CD14-positive monocyte (primary cell): ENCODE results near the gene GPHN. TPM values are rescaled to one million over a fixed set of nuclear protein-coding genes. Genes with fewer than 3 reads are reported as not detected.

Experiments used
- DNase-seq, 3 donors: peaks; one replicate each; pipeline ENCODE4 v3.0.0-alpha.2; 2011 to 2022
- H2AFZ ChIP-seq: 2 replicates; pipeline ENCODE4 v1.6.0; 2012; ENCODE audit warnings: mild to moderate bottlenecking, low read depth, low read length, inconsistent platforms; ENCODE audit not compliant: insufficient read depth, poor library complexity, severe bottlenecking
- H3K27ac ChIP-seq, 2 donors: 1 replicate in 1 of 2; 2 replicates in 1 of 2; pipeline ENCODE4 v1.5.1; 2012 to 2013; ENCODE audit warnings: low read length in 2 of 2, control low read depth in 1 of 2, inconsistent platforms in 1 of 2, low read depth in 1 of 2, mild to moderate bottlenecking in 1 of 2
- H3K27me3 ChIP-seq, 2 donors: one replicate each; pipeline versions ENCODE4 v1.6.0 to v1.6.1; 2011 to 2013; ENCODE audit warnings: low read length in 2 of 2; ENCODE audit not compliant: control insufficient read depth in 2 of 2, insufficient read depth in 2 of 2
- H3K36me3 ChIP-seq, 2 donors: replicated peaks in 1 of 2; 1 replicate in 1 of 2; 2 replicates in 1 of 2; pipeline versions ENCODE4 v1.5.1 to v1.6.1; 2012 to 2013; ENCODE audit warnings: low read length in 2 of 2, control low read depth in 1 of 2, inconsistent platforms in 1 of 2, mild to moderate bottlenecking in 1 of 2; ENCODE audit not compliant: insufficient read depth in 2 of 2, control insufficient read depth in 1 of 2
- H3K4me1 ChIP-seq, 2 donors: 1 replicate in 1 of 2; 2 replicates in 1 of 2; pipeline versions ENCODE4 v1.5.1 to v1.6.1; 2012 to 2013; ENCODE audit warnings: low read length in 2 of 2, control low read depth in 1 of 2, inconsistent platforms in 1 of 2, mild to moderate bottlenecking in 1 of 2, moderate library complexity in 1 of 2; ENCODE audit not compliant: insufficient read depth in 2 of 2, control insufficient read depth in 1 of 2
- H3K4me2 ChIP-seq: replicated peaks from 2 replicates; pipeline ENCODE3; 2012; ENCODE audit warnings: low read length, moderate library complexity, mild to moderate bottlenecking; ENCODE audit not compliant: poor library complexity, severe bottlenecking; ENCODE audit errors: extremely low read depth
- H3K4me3 ChIP-seq, 3 experiments: fragments of 200-600 bp in 1 of 3; sonication (generic) in 1 of 3; replicated peaks in 1 of 3; 1 replicate in 2 of 3; 2 replicates in 1 of 3; pipeline ENCODE4 v1.5.1; 2011 to 2013; ENCODE audit warnings: low read length in 3 of 3, mild to moderate bottlenecking in 3 of 3, control low read depth in 2 of 3, low read depth in 2 of 3, inconsistent platforms in 1 of 3, moderate library complexity in 1 of 3
- H3K79me2 ChIP-seq: 2 replicates; pipeline ENCODE4 v1.6.0; 2012; ENCODE audit warnings: mild to moderate bottlenecking, control low read depth, inconsistent platforms, low read length, moderate library complexity; ENCODE audit not compliant: insufficient read depth
- H3K9ac ChIP-seq: 2 replicates; pipeline ENCODE4 v1.6.0; 2017; ENCODE audit warnings: low read length, mild to moderate bottlenecking; ENCODE audit not compliant: insufficient read depth, poor library complexity, severe bottlenecking
- H3K9me3 ChIP-seq, 2 donors: replicated peaks in 1 of 2; 1 replicate in 1 of 2; 2 replicates in 1 of 2; pipeline versions ENCODE4 v1.5.1 to v1.6.1; 2012 to 2013; ENCODE audit warnings: low read length in 2 of 2, control low read depth in 1 of 2; ENCODE audit not compliant: control insufficient read depth in 1 of 2, insufficient read depth in 1 of 2
- H4K20me1 ChIP-seq: 2 replicates; pipeline ENCODE4 v1.6.0; 2012; ENCODE audit warnings: mild to moderate bottlenecking, low read length, control low read depth, moderate library complexity; ENCODE audit not compliant: insufficient read depth
- H3K27ac Mint-ChIP-seq, 7 donors: one replicate each; pipeline ENCODE4 v1.8.0; 2020; ENCODE audit warnings: mild to moderate bottlenecking in 7 of 7, mixed read lengths in 7 of 7, moderate library complexity in 6 of 7, inconsistent platforms in 2 of 7
- H3K27me3 Mint-ChIP-seq, 3 donors: one replicate each; pipeline ENCODE4 v1.8.0; 2021 to 2022; ENCODE audit warnings: low read depth in 3 of 3, mild to moderate bottlenecking in 3 of 3, mixed read lengths in 3 of 3, moderate library complexity in 3 of 3, inconsistent platforms in 1 of 3
- H3K36me3 Mint-ChIP-seq, 2 donors: one replicate each; pipeline ENCODE4 v1.8.0; 2020; ENCODE audit warnings: mixed read lengths in 2 of 2, inconsistent platforms in 1 of 2, mild to moderate bottlenecking in 1 of 2
- H3K4me1 Mint-ChIP-seq: one replicate; pipeline ENCODE4 v1.8.0; 2020; ENCODE audit warnings: mild to moderate bottlenecking, mixed read lengths
- H3K4me3 Mint-ChIP-seq, 2 donors: one replicate each; pipeline ENCODE4 v1.8.0; 2020; ENCODE audit warnings: mild to moderate bottlenecking in 2 of 2, mixed read lengths in 2 of 2, moderate library complexity in 1 of 2
- H3K9me3 Mint-ChIP-seq, 7 donors: one replicate each; pipeline ENCODE4 v1.8.0; 2020 to 2022; ENCODE audit warnings: mixed read lengths in 7 of 7, mild to moderate bottlenecking in 6 of 7, moderate library complexity in 6 of 7, inconsistent platforms in 2 of 7
- WGBS: methylation state at CpG from one replicate; pipeline ENCODE4 v1.1.5; 2013; ENCODE audit warnings: missing lambda C conversion rate; ENCODE audit not compliant: insufficient coverage; 5-methylcytosine and 5-hydroxymethylcytosine counted together
- intact Hi-C, 2 donors: fragments of 100-400 bp; cut with micrococcal nuclease; formaldehyde crosslinking; loops; one replicate each; pipeline versions ENCODE4 v1.15.0 to v1.15.1; 2023
- polyA plus RNA-seq, 3 donors: library from polyadenylated mRNA; depleted of rRNA in 1 of 3; unstranded in 2 of 3; stranded (reverse) in 1 of 3; fragments of 300-500 nt in 2 of 3; fragments of >200 nt in 1 of 3; fragmentation: Illumina TruSeq in 2 of 3; gene quantifications; 1 replicate in 2 of 3; 2 replicates in 1 of 3; pipeline ENCODE4 v1.2.3, GENCODE V29; 2012 to 2021
- TF ChIP-seq, protein P1 (sequence below): fragments of 200-600 bp; IDR thresholded peaks from one replicate; pipeline ENCODE4 v1.8.0; 2022; ENCODE audit warnings: antibody characterized with exemption, mild to moderate bottlenecking

The GPHN gene
- polyA plus RNA-seq, 3 donors = 1.9 to 3.1 (median 3.0) TPM

DNA sequence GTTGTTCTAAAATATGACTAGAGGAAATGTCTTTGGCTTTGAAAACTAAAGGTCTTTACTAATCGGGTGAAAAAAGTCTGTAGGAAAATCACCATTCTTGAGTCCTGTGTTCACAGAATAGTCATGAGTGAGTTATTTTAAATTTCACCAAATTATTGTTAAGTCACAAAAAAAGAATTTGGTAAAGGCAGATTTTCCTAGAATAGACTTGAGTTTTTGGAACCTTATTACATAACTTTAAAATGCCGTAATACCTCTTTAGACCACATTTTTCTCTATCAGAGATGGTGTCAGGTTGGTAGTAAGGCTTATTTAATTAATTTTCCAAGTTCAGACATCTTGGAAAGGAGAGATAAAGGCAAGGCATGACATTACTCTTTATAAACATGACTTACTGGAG lies 496.6 kb downstream of the GPHN start:
- no CpG with 5 or more reads among the region's 2 CpGs for WGBS
- Histone ChIP-seq H4K20me1 (no peaks in the 10 kb centered on the region), H3K9ac (no peak overlapping the region), H3K27me3 (no peaks in the 10 kb centered on the region), H3K36me3 (no peaks in the 10 kb centered on the region), H2AFZ (no peak overlapping the region), H3K4me2 (no peak overlapping the region), H3K27ac (no peak overlapping the region), H3K9me3 (no peaks in the 10 kb centered on the region), H3K4me1 (peaks cover 0 to 4% of the 10 kb centered on the region in 2 donors), H3K4me3 (no peak overlapping the region), H3K79me2 (no peaks in the 10 kb centered on the region)
- no peak for DNase-seq
- Mint-ChIP-seq H3K36me3 (no peaks in the 10 kb centered on the region), H3K4me3 (no peak overlapping the region), H3K9me3 (peaks cover 0 to 3% (median 0%) of the 10 kb centered on the region in 7 donors), H3K27ac (no peak overlapping the region), H3K4me1 (peaks cover 4% of the 10 kb centered on the region), H3K27me3 (no peaks in the 10 kb centered on the region)
- intact Hi-C loops = no loop called here
- TF ChIP-seq, protein P1, sequence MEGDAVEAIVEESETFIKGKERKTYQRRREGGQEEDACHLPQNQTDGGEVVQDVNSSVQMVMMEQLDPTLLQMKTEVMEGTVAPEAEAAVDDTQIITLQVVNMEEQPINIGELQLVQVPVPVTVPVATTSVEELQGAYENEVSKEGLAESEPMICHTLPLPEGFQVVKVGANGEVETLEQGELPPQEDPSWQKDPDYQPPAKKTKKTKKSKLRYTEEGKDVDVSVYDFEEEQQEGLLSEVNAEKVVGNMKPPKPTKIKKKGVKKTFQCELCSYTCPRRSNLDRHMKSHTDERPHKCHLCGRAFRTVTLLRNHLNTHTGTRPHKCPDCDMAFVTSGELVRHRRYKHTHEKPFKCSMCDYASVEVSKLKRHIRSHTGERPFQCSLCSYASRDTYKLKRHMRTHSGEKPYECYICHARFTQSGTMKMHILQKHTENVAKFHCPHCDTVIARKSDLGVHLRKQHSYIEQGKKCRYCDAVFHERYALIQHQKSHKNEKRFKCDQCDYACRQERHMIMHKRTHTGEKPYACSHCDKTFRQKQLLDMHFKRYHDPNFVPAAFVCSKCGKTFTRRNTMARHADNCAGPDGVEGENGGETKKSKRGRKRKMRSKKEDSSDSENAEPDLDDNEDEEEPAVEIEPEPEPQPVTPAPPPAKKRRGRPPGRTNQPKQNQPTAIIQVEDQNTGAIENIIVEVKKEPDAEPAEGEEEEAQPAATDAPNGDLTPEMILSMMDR = no peak

DNA sequence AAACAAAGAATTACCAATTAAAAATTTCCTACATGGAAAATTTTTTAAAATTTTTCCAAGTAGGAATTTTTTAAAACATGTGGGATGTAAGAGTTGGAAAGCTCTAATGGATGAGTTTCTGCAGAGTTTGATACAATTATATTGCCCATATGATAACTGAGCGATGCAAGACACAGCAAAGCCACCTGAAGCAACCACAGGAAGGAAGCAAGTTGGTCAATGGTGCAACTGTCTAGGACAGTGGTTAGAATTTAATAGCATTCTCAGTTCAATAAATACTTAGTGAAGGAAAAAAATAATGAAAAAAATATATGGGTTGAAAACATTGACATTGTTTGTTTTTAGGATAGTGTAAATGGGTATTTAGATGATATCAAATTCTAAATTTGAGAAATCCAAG lies 502.7 kb downstream of the GPHN start:
- WGBS = 0% methylated on average over 1 of the region's 1 CpG
- no peak overlapping the region for H3K4me3 ChIP-seq
- no peak overlapping the region for H3K9ac ChIP-seq
- H3K4me1 Mint-ChIP-seq = peaks cover 7% of the 10 kb centered on the region
- no peaks in the 10 kb centered on the region for H4K20me1 ChIP-seq
- intact Hi-C loops = no loop called here
- no peak overlapping the region for H3K4me2 ChIP-seq
- no peaks in the 10 kb centered on the region for H3K27me3 ChIP-seq
- no peak overlapping the region for H2AFZ ChIP-seq
- peaks cover 0 to 2% (median 0%) of the 10 kb centered on the region in 3 donors for H3K27me3 Mint-ChIP-seq
- H3K27ac Mint-ChIP-seq = no peak overlapping the region
- no peaks in the 10 kb centered on the region for H3K36me3 ChIP-seq
- H3K4me3 Mint-ChIP-seq = no peak overlapping the region
- TF ChIP-seq, protein P1 = no peak
- H3K4me1 ChIP-seq = peaks cover 0 to 4% of the 10 kb centered on the region in 2 donors
- no peak overlapping the region for H3K27ac ChIP-seq
- DNase-seq = no peak
- no peaks in the 10 kb centered on the region for H3K79me2 ChIP-seq
- no peaks in the 10 kb centered on the region for H3K36me3 Mint-ChIP-seq
- H3K9me3 ChIP-seq = no peaks in the 10 kb centered on the region
- H3K9me3 Mint-ChIP-seq = peaks cover 0 to 3% (median 0%) of the 10 kb centered on the region in 7 donors
